Measurements from ENCODE around the gene SLC20A1.
"Not testable (repeated sequence)": the region's sequence is repeated elsewhere in the genome, so short reads cannot be mapped to it uniquely, and the experiment has no call there.

The SLC20A1 gene

GRCh38 chr2:112665113-112665780 is 19.5 kb downstream of the SLC20A1 start (continued):
- TF ChIP-seq PATZ1 (CRISPR knock-in tag; IDR thresholded peaks at IDR 0.05; ENCODE audit: borderline replicate concordance), result no peak

GRCh38 chr2:112666761-112667122 is 21.0 kb downstream of the SLC20A1 start:
- peak; percentile 48 for ATAC-seq
- TF ChIP-seq ISL1 (CRISPR knock-in tag; IDR thresholded peaks at IDR 0.05), result no peak
- no peak for TF ChIP-seq ARNTL (CRISPR knock-in tag; IDR thresholded peaks at IDR 0.05; ENCODE audit: borderline replicate concordance, low read depth)
- no peak for TF ChIP-seq TOX (CRISPR knock-in tag; IDR thresholded peaks at IDR 0.05; ENCODE audit: borderline replicate concordance)
- no peak for TF ChIP-seq POU6F1 (CRISPR knock-in tag; IDR thresholded peaks at IDR 0.05; ENCODE audit: borderline replicate concordance, low read depth)
- no peak for TF ChIP-seq OSR1 (CRISPR knock-in tag; IDR thresholded peaks at IDR 0.05)
- TF ChIP-seq ZNF565 (CRISPR knock-in tag; conservative IDR thresholded peaks at IDR 0.05; ENCODE audit: low read depth), result no peak
- TF ChIP-seq GLIS3 (CRISPR knock-in tag; IDR thresholded peaks at IDR 0.05), result no peak
- no peak for TF ChIP-seq PPARA (CRISPR knock-in tag; IDR thresholded peaks at IDR 0.05; ENCODE audit: borderline replicate concordance)
- TF ChIP-seq ZNF70 (CRISPR knock-in tag; IDR thresholded peaks at IDR 0.05), result no peak
- no peak for TF ChIP-seq RARB (CRISPR knock-in tag; IDR thresholded peaks at IDR 0.05)

GRCh38 chr2:112667540-112667939 is 21.8 kb downstream of the SLC20A1 start:
- not testable (repeated sequence) for ATAC-seq

- no peak for TF ChIP-seq ZNF8 (CRISPR knock-in tag; IDR thresholded peaks at IDR 0.05)
- TF ChIP-seq BACH2 (CRISPR knock-in tag; IDR thresholded peaks at IDR 0.05; ENCODE audit: borderline replicate concordance), result no peak
- TF ChIP-seq ZC3H10 (CRISPR knock-in tag; IDR thresholded peaks at IDR 0.05), result no peak
- no peak for TF ChIP-seq ISL1 (CRISPR knock-in tag; IDR thresholded peaks at IDR 0.05)
- no peak for TF ChIP-seq TCF4 (CRISPR knock-in tag; IDR thresholded peaks at IDR 0.05; ENCODE audit: borderline replicate concordance)
- TF ChIP-seq POU6F1 (CRISPR knock-in tag; IDR thresholded peaks at IDR 0.05; ENCODE audit: borderline replicate concordance, low read depth), result no peak
- TF ChIP-seq TOX (CRISPR knock-in tag; IDR thresholded peaks at IDR 0.05; ENCODE audit: borderline replicate concordance), result no peak
- TF ChIP-seq RARB (CRISPR knock-in tag; IDR thresholded peaks at IDR 0.05), result no peak
- TF ChIP-seq CREB5 (CRISPR knock-in tag; IDR thresholded peaks at IDR 0.05; ENCODE audit: low read depth), result no peak
- TF ChIP-seq ZNF70 (CRISPR knock-in tag; IDR thresholded peaks at IDR 0.05), result no peak
- no peak for TF ChIP-seq ZNF565 (CRISPR knock-in tag; conservative IDR thresholded peaks at IDR 0.05; ENCODE audit: low read depth)
- no peak for TF ChIP-seq CSDC2 (CRISPR knock-in tag; IDR thresholded peaks at IDR 0.05)
- no peak for TF ChIP-seq ZFP3 (CRISPR knock-in tag; IDR thresholded peaks at IDR 0.05)
- TF ChIP-seq GLIS3 (CRISPR knock-in tag; IDR thresholded peaks at IDR 0.05), result no peak
- no peak for TF ChIP-seq PATZ1 (CRISPR knock-in tag; IDR thresholded peaks at IDR 0.05; ENCODE audit: borderline replicate concordance)
- TF ChIP-seq ZFP30 (CRISPR knock-in tag; IDR thresholded peaks at IDR 0.05), result no peak
- no peak for ATAC-seq
These were observed 23.9 kb downstream of the SLC20A1 start for GRCh38 chr2:112669667-112670066.
